Suprapubic skin (tissue), 4 donors: ENCODE results near the gene EXOSC9.

Experiments used
- CTCF ChIP-seq, 2 donors: fragments of 200-600 bp in 1 of 2; fragments of 450-650 bp in 1 of 2; sonication (generic) in 1 of 2; IDR thresholded peaks; one replicate each; pipeline ENCODE4 v1.5.1; 2016 to 2019; ENCODE audit warnings: antibody characterized with exemption in 2 of 2, mild to moderate bottlenecking in 1 of 2, moderate library complexity in 1 of 2
- EP300 ChIP-seq: sonication (generic); formaldehyde crosslinking; IDR thresholded peaks from one replicate; pipeline ENCODE4 v1.6.1; 2017; ENCODE audit warnings: antibody characterized with exemption
- POLR2A ChIP-seq, 2 donors: fragments of 450-650 bp; IDR thresholded peaks; one replicate each; pipeline ENCODE4 v1.6.1; 2017; ENCODE audit warnings: antibody characterized with exemption in 2 of 2, mild to moderate bottlenecking in 2 of 2, moderate library complexity in 2 of 2
- POLR2AphosphoS5 ChIP-seq, 3 donors: sonication (generic); formaldehyde crosslinking; IDR thresholded peaks; one replicate each; pipeline ENCODE4 v1.6.1; 2017; ENCODE audit warnings: antibody characterized with exemption in 3 of 3

- TF ChIP-seq CTCF (IDR thresholded peaks at IDR 0.05) (no peak), POLR2A (IDR thresholded peaks at IDR 0.05) (no peak), POLR2AphosphoS5 (IDR thresholded peaks at IDR 0.05) (no peak), EP300 (no peak)
Measured at GRCh38 chr4:121765368-121765705, 35.8 kb upstream of the EXOSC9 start.
